Fibroblast of lung (primary cell): Measurements from ENCODE around the gene CGB7.

Experiments
- EZH2 ChIP-seq: IDR thresholded peaks from 2 replicates; pipeline ENCODE4 v1.5.1; 2012; ENCODE audit warnings: low read length, control low read depth, mild to moderate bottlenecking; ENCODE audit errors: missing control alignments
- TF ChIP-seq, protein P1 (sequence below), 2 donors: IDR thresholded peaks in 1 of 2; conservative IDR thresholded peaks in 1 of 2; 1 replicate in 1 of 2; 2 replicates in 1 of 2; pipeline ENCODE4 v1.5.1; 2011 to 2012; ENCODE audit warnings: low read length in 2 of 2, control low read depth in 1 of 2, inconsistent platforms in 1 of 2, low read depth in 1 of 2, mild to moderate bottlenecking in 1 of 2

GRCh38 chr19:49071860-49072547 is 14.5 kb upstream of the CGB7 start:
- TF ChIP-seq, protein P1, sequence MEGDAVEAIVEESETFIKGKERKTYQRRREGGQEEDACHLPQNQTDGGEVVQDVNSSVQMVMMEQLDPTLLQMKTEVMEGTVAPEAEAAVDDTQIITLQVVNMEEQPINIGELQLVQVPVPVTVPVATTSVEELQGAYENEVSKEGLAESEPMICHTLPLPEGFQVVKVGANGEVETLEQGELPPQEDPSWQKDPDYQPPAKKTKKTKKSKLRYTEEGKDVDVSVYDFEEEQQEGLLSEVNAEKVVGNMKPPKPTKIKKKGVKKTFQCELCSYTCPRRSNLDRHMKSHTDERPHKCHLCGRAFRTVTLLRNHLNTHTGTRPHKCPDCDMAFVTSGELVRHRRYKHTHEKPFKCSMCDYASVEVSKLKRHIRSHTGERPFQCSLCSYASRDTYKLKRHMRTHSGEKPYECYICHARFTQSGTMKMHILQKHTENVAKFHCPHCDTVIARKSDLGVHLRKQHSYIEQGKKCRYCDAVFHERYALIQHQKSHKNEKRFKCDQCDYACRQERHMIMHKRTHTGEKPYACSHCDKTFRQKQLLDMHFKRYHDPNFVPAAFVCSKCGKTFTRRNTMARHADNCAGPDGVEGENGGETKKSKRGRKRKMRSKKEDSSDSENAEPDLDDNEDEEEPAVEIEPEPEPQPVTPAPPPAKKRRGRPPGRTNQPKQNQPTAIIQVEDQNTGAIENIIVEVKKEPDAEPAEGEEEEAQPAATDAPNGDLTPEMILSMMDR (conservative IDR thresholded peaks at IDR 0.05 in 1 of 2, IDR thresholded peaks at IDR 0.05 in 1 of 2; ENCODE audit: low read depth in 1 of 2, low read length in 2 of 2) = no peak
- peak; percentile 95 for TF ChIP-seq EZH2
